Loucy (cell line): ENCODE data around the gene TCF15.

Experiments used
- H2AFZ ChIP-seq: fragments of 200-600 bp; sonication (generic); 2 replicates; pipeline ENCODE4 v1.6.0; 2016; ENCODE audit warnings: antibody characterized with exemption, mild to moderate bottlenecking, low read length, moderate library complexity
- H3F3A ChIP-seq: fragments of 200-600 bp; 2 replicates; pipeline ENCODE4 v1.6.0; 2016; ENCODE audit warnings: antibody characterized with exemption, low read depth, mild to moderate bottlenecking
- H3K27me3 ChIP-seq: fragments of 200-600 bp; sonication (generic); 2 replicates; pipeline ENCODE4 v1.6.1; 2014; ENCODE audit warnings: low read length, mild to moderate bottlenecking; ENCODE audit not compliant: insufficient read depth, poor library complexity, severe bottlenecking
- H3K36me3 ChIP-seq: fragments of 200-600 bp; sonication (generic); 2 replicates; pipeline ENCODE4 v1.6.1; 2016; ENCODE audit warnings: low read length; ENCODE audit not compliant: insufficient read depth
- H3K4me1 ChIP-seq: fragments of 200-600 bp; sonication (generic); 2 replicates; pipeline ENCODE4 v1.5.1; 2014; ENCODE audit warnings: low read length, mild to moderate bottlenecking; ENCODE audit not compliant: insufficient read depth, poor library complexity, severe bottlenecking
- H3K4me2 ChIP-seq: fragments of 200-600 bp; sonication (generic); 2 replicates; pipeline ENCODE4 v1.6.0; 2014; ENCODE audit warnings: antibody characterized with exemption, low read length, low read depth, mild to moderate bottlenecking; ENCODE audit not compliant: poor library complexity, severe bottlenecking
- H3K4me3 ChIP-seq: fragments of 200-600 bp; sonication (generic); 2 replicates; pipeline ENCODE4 v1.5.1; 2014; ENCODE audit warnings: low read length, mild to moderate bottlenecking, mixed read lengths; ENCODE audit not compliant: poor library complexity, severe bottlenecking
- H3K79me2 ChIP-seq: fragments of 200-600 bp; sonication (generic); 2 replicates; pipeline ENCODE4 v1.6.1; 2014; ENCODE audit warnings: low read length; ENCODE audit not compliant: insufficient read depth
- H3K9ac ChIP-seq: fragments of 200-600 bp; sonication (generic); 2 replicates; pipeline ENCODE4 v1.6.0; 2014; ENCODE audit warnings: mild to moderate bottlenecking, low read depth, low read length, moderate library complexity; ENCODE audit not compliant: poor library complexity, severe bottlenecking
- H3K9me2 ChIP-seq: fragments of 200-600 bp; sonication (generic); replicated peaks from 2 replicates; pipeline ENCODE4 v1.6.1; 2016; ENCODE audit warnings: low read depth, low read length, mixed read lengths
- H3K9me3 ChIP-seq: fragments of 200-600 bp; sonication (generic); 2 replicates; pipeline ENCODE4 v1.6.1; 2014; ENCODE audit warnings: mild to moderate bottlenecking, antibody characterized with exemption, low read length, low read depth; ENCODE audit not compliant: insufficient read depth
- H4K20me1 ChIP-seq: fragments of 200-600 bp; sonication (generic); 2 replicates; pipeline ENCODE4 v1.6.0; 2014; ENCODE audit warnings: antibody characterized with exemption, low read length, mild to moderate bottlenecking; ENCODE audit not compliant: insufficient read depth, poor library complexity, severe bottlenecking
- EZH2phosphoT487 ChIP-seq: fragments of 200-600 bp; IDR thresholded peaks from 2 replicates; pipeline ENCODE4 v1.6.1; 2018; ENCODE audit warnings: antibody characterized with exemption, mild to moderate bottlenecking, moderate library complexity, borderline replicate concordance
- TF ChIP-seq, protein P1 (sequence below): fragments of 200-600 bp; sonication (generic); conservative IDR thresholded peaks from 2 replicates; pipeline ENCODE4 v1.5.1; 2014; ENCODE audit warnings: mild to moderate bottlenecking, antibody characterized with exemption, low read length

The TCF15 gene

DNA sequence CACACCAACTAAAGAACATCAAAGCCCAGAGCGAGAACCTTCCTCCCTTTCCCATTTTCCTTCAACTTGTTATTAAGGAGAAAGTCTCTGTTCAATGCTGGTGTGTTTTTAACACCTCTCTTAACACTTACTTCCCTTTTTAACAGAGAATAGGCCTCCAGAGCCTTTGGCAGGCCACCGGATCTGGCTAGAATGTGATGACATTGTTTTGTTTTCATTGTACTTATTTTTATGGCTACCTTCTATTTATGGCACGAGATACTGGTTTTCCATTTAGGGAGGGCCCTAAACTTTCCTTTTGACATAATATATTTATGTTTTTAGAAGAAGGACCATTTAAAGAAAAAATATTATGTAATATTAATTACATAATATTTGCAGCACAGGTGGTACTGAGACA, 21.6 kb downstream of the TCF15 start:
- Histone ChIP-seq H4K20me1 (no peaks in the 10 kb centered on the region), H3K9me2 (no peaks in the 10 kb centered on the region), H3K4me3 (no peak overlapping the region), H3K9ac (no peak overlapping the region), H3K36me3 (no peaks in the 10 kb centered on the region), H3K79me2 (no peaks in the 10 kb centered on the region), H3K27me3 (no peaks in the 10 kb centered on the region), H3F3A (no peaks in the 10 kb centered on the region), H3K4me1 (peaks cover 14% of the 10 kb centered on the region), H3K9me3 (no peaks in the 10 kb centered on the region), H3K4me2 (no peak overlapping the region), H2AFZ (no peak overlapping the region)
- TF ChIP-seq EZH2phosphoT487: no peak
- TF ChIP-seq, protein P1, sequence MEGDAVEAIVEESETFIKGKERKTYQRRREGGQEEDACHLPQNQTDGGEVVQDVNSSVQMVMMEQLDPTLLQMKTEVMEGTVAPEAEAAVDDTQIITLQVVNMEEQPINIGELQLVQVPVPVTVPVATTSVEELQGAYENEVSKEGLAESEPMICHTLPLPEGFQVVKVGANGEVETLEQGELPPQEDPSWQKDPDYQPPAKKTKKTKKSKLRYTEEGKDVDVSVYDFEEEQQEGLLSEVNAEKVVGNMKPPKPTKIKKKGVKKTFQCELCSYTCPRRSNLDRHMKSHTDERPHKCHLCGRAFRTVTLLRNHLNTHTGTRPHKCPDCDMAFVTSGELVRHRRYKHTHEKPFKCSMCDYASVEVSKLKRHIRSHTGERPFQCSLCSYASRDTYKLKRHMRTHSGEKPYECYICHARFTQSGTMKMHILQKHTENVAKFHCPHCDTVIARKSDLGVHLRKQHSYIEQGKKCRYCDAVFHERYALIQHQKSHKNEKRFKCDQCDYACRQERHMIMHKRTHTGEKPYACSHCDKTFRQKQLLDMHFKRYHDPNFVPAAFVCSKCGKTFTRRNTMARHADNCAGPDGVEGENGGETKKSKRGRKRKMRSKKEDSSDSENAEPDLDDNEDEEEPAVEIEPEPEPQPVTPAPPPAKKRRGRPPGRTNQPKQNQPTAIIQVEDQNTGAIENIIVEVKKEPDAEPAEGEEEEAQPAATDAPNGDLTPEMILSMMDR: no peak

DNA sequence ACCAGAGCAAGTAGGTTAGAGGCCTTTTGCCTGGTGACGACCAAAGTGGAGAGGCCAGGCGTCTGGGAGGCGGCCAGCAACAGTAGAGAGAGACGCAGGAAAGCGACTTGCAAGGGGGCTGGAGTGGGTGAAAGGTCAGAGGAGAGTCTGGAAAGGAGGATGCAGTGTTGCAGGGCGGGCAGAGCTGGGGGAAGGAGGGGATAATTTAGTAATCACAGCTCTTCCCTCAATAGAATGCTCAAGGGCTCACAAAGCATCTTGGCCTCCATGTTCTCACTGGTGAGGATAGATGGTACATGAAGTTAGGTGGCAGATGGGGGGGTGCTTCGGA, 25.2 kb downstream of the TCF15 start:
- Histone ChIP-seq H3K36me3 (no peaks in the 10 kb centered on the region), H3K9me2 (no peaks in the 10 kb centered on the region), H3K79me2 (no peaks in the 10 kb centered on the region), H2AFZ (no peak overlapping the region), H3F3A (peaks cover 3% of the 10 kb centered on the region; the same call in 1 of the 2 replicates), H4K20me1 (no peaks in the 10 kb centered on the region), H3K9ac (no peak overlapping the region), H3K9me3 (no peaks in the 10 kb centered on the region), H3K27me3 (no peaks in the 10 kb centered on the region), H3K4me3 (no peak overlapping the region), H3K4me2 (no peak overlapping the region), H3K4me1 (peaks cover 45% of the 10 kb centered on the region)
- TF ChIP-seq, protein P1: no peak
- no peak for TF ChIP-seq EZH2phosphoT487

DNA sequence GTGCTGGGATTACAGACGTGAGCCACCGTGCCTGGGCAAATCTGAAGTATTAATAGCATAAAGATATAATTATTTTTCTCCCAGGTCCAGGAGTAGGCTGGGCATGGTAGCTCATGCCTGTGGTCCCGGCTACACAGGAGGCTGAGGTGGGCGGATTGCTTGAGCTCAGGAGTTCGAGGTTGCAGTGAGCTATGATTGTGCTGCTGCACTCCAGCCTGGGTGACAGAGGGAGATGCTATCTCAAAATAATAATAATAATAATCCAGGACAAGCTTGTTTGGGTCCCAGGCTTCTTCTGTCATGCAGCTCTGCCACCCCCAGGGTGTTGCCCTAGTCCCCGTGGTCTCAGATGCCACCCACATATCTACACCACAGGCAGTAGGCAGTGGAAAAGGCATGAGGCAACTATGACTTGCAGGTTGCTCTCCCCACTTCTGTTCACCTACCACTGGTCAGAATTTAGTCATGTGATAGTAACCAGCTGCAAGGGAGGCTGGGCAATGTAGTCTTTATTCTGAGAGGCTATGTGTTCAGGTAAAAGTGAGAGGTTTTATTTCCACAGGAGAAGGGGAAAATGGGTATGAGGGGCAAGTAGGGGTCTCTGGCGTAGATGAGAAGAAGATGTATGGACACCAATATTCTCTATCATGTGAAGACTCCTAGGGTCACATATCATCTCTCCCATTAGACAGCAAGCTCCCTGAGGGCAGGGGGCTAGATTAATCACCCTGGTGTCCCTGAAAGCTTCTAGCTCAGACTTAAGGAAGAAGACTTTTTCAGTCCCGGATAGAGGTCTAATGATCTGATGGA, 25.7 kb downstream of the TCF15 start:
- no peak for TF ChIP-seq EZH2phosphoT487
- TF ChIP-seq, protein P1: no peak
- Histone ChIP-seq H3K27me3 (no peaks in the 10 kb centered on the region), H3K79me2 (no peaks in the 10 kb centered on the region), H2AFZ (no peak overlapping the region), H3K36me3 (no peaks in the 10 kb centered on the region), H3K9ac (no peak overlapping the region), H3K4me2 (no peak overlapping the region), H3K9me3 (no peaks in the 10 kb centered on the region), H3K9me2 (no peaks in the 10 kb centered on the region), H3F3A (peaks cover 3% of the 10 kb centered on the region; the same call in 1 of the 2 replicates), H3K4me3 (no peak overlapping the region), H3K4me1 (peaks cover 44% of the 10 kb centered on the region), H4K20me1 (no peaks in the 10 kb centered on the region)
